Activated gamma-delta T cell treated with Interleukin-2 at 50 U/mL for 16 hours (primary cell): ENCODE results near the gene PPIL6.

ENCODE experiments used
- DNase-seq: peaks from one replicate; pipeline ENCODE4 v3.0.0-alpha.2; 2020

Gene PPIL6

GRCh38 chr6:109449064-109449794, 8.8 kb upstream of the PPIL6 start:
- no peak for DNase-seq

GRCh38 chr6:109448615-109449014, 8.2 kb upstream of the PPIL6 start:
- DNase-seq, result no peak

GRCh38 chr6:109447878-109448555, 7.6 kb upstream of the PPIL6 start:
- DNase-seq, result no peak

GRCh38 chr6:109447087-109447486, 6.7 kb upstream of the PPIL6 start:
- DNase-seq, result no peak

GRCh38 chr6:109446541-109446940, 6.1 kb upstream of the PPIL6 start:
- no peak for DNase-seq

- no peak for DNase-seq
These were observed 5.6 kb upstream of the PPIL6 start for GRCh38 chr6:109446072-109446471.

GRCh38 chr6:109445382-109445781, 5.0 kb upstream of the PPIL6 start:
- DNase-seq, result no peak

GRCh38 chr6:109443425-109443950, 3.1 kb upstream of the PPIL6 start:
- no peak for DNase-seq

- no peak for DNase-seq
These were observed 2.0 kb upstream of the PPIL6 start for GRCh38 chr6:109442393-109442924.

GRCh38 chr6:109441069-109441816, 815 bp upstream of the PPIL6 start:
- DNase-seq, result peak; percentile 42

- no peak for DNase-seq
These were observed 4.4 kb downstream of the PPIL6 start for GRCh38 chr6:109436041-109436440.

- no peak for DNase-seq
These were observed 6.0 kb downstream of the PPIL6 start for GRCh38 chr6:109434456-109434855.

- DNase-seq, result no peak
These were observed 10.9 kb downstream of the PPIL6 start for GRCh38 chr6:109429496-109429895.

- DNase-seq, result no peak
These were observed 11.4 kb downstream of the PPIL6 start for GRCh38 chr6:109428889-109429477.

GRCh38 chr6:109424946-109425345, 15.5 kb downstream of the PPIL6 start:
- DNase-seq, result no peak

GRCh38 chr6:109421184-109421583, 19.2 kb downstream of the PPIL6 start:
- no peak for DNase-seq

- no peak for DNase-seq
These were observed 19.7 kb downstream of the PPIL6 start for GRCh38 chr6:109420751-109421150.

GRCh38 chr6:109417646-109418045, 22.8 kb downstream of the PPIL6 start:
- no peak for DNase-seq

- DNase-seq, result no peak
These were observed 29.4 kb downstream of the PPIL6 start for GRCh38 chr6:109411034-109411433.

- no peak for DNase-seq
These were observed 34.2 kb downstream of the PPIL6 start for GRCh38 chr6:109406196-109406595.

- no peak for DNase-seq
These were observed 43.4 kb downstream of the PPIL6 start for GRCh38 chr6:109397020-109397419.

GRCh38 chr6:109396046-109396718, 44.2 kb downstream of the PPIL6 start:
- DNase-seq, result no peak
